IMR-90 (cell line): ENCODE results near the gene NDST1. TPM values are rescaled to one million over a fixed set of nuclear protein-coding genes. Genes with fewer than 3 reads are reported as not detected.

Source experiments
- ATAC-seq: fragments of 200-7000 bp; cut with Tn5 transposase; 2 replicates; pipeline ENCODE4 v1.9.1; 2020; ENCODE audit warnings: low read depth, mild to moderate bottlenecking, moderate library complexity
- BruUV-seq: library from RNA; stranded (reverse); fragments of 400-500 nt; replicated peaks from 2 replicates; lab custom pipeline; 2021; lab: Mats Ljungman, UMichigan
- CTCF ChIA-PET: fragments of 300-600 bp; formaldehyde crosslinking; extraction: SDS; loops from one replicate; lab custom pipeline; 2021; ENCODE audit warnings: antibody characterized with exemption; lab: Yijun Ruan, JAX
- POLR2A ChIA-PET: fragments of 300-600 bp; sonication (Branson Sonifier 250); formaldehyde crosslinking; loops from one replicate; lab custom pipeline; 2022; ENCODE audit warnings: antibody characterized with exemption; ENCODE audit not compliant: unreplicated experiment; lab: Charles Lee
- DNase-seq: peaks from one replicate; pipeline ENCODE4 v3.0.0; 2013
- H2AFZ ChIP-seq: replicated peaks from 2 replicates; pipeline ENCODE3; 2013; ENCODE audit warnings: low read length, mild to moderate bottlenecking; ENCODE audit not compliant: poor library complexity
- H2AK5ac ChIP-seq: 2 replicates; pipeline ENCODE4 v1.6.1; 2013; ENCODE audit warnings: low read depth, low read length, inconsistent platforms
- H2AK9ac ChIP-seq: replicated peaks from 2 replicates; pipeline ENCODE3; 2013; ENCODE audit warnings: mild to moderate bottlenecking, low read depth, low read length, moderate library complexity; ENCODE audit not compliant: poor library complexity
- H2BK120ac ChIP-seq: 2 replicates; pipeline ENCODE4 v1.6.1; 2013; ENCODE audit warnings: low read depth, low read length, inconsistent platforms
- H2BK15ac ChIP-seq: 3 replicates; pipeline ENCODE4 v1.6.1; 2013; ENCODE audit warnings: low read depth, low read length, inconsistent platforms
- H2BK20ac ChIP-seq: 2 replicates; pipeline ENCODE4 v1.6.1; 2013; ENCODE audit warnings: low read depth, mild to moderate bottlenecking, inconsistent platforms, low read length, moderate library complexity
- H2BK5ac ChIP-seq: 2 replicates; pipeline ENCODE4 v1.6.1; 2013; ENCODE audit warnings: mild to moderate bottlenecking, low read depth, low read length, inconsistent platforms; ENCODE audit not compliant: poor library complexity, severe bottlenecking
- H3K14ac ChIP-seq: replicated peaks from 2 replicates; pipeline ENCODE4 v1.6.1; 2013; ENCODE audit warnings: low read depth, low read length, inconsistent platforms
- H3K18ac ChIP-seq: 2 replicates; pipeline ENCODE4 v1.6.1; 2013; ENCODE audit warnings: low read depth, low read length, control low read depth
- H3K23ac ChIP-seq: 2 replicates; pipeline ENCODE4 v1.6.1; 2013; ENCODE audit warnings: low read depth, low read length, inconsistent platforms
- H3K27ac ChIP-seq: 2 replicates; pipeline ENCODE4 v1.5.1; 2013; ENCODE audit warnings: mild to moderate bottlenecking, control low read depth, low read length; ENCODE audit not compliant: insufficient read depth
- H3K27me3 ChIP-seq: 2 replicates; pipeline ENCODE4 v1.6.1; 2013; ENCODE audit warnings: low read length; ENCODE audit not compliant: control insufficient read depth, insufficient read depth
- H3K36me3 ChIP-seq: 2 replicates; pipeline ENCODE4 v1.6.1; 2013; ENCODE audit warnings: low read length, mixed read lengths; ENCODE audit not compliant: control insufficient read depth, insufficient read depth
- H3K4ac ChIP-seq: 2 replicates; pipeline ENCODE4 v1.6.1; 2013; ENCODE audit warnings: low read depth, low read length, inconsistent platforms
- H3K4me1 ChIP-seq: 2 replicates; pipeline ENCODE4 v1.6.1; 2013; ENCODE audit warnings: low read length, mixed read lengths; ENCODE audit not compliant: control insufficient read depth, insufficient read depth
- H3K4me2 ChIP-seq: 2 replicates; pipeline ENCODE4 v1.6.1; 2013; ENCODE audit warnings: low read depth, mild to moderate bottlenecking, control low read depth, low read length, moderate library complexity
- H3K4me3 ChIP-seq: 2 replicates; pipeline ENCODE4 v1.5.1; 2013; ENCODE audit warnings: low read depth, mild to moderate bottlenecking, control low read depth, low read length, moderate library complexity; ENCODE audit not compliant: insufficient read depth
- H3K56ac ChIP-seq: 2 replicates; pipeline ENCODE4 v1.6.1; 2013; ENCODE audit warnings: low read length, inconsistent platforms; ENCODE audit not compliant: insufficient read depth; ENCODE audit errors: extremely low read depth
- H3K79me1 ChIP-seq, 2 experiments: 2 replicates each; pipeline ENCODE4 v1.6.1; 2013; ENCODE audit warnings: low read length in 2 of 2, inconsistent platforms in 1 of 2, low read depth in 1 of 2
- H3K9ac ChIP-seq: 2 replicates; pipeline ENCODE4 v1.6.1; 2013; ENCODE audit warnings: low read depth, low read length, control low read depth
- H3K9me1 ChIP-seq: 2 replicates; pipeline ENCODE4 v1.6.1; 2013; ENCODE audit warnings: low read length, inconsistent platforms; ENCODE audit not compliant: insufficient read depth
- H3K9me3 ChIP-seq: 2 replicates; pipeline ENCODE4 v1.6.1; 2013; ENCODE audit warnings: low read length; ENCODE audit not compliant: control insufficient read depth, insufficient read depth
- H4K20me1 ChIP-seq: 2 replicates; pipeline ENCODE4 v1.6.1; 2013; ENCODE audit warnings: low read length, inconsistent platforms; ENCODE audit not compliant: insufficient read depth
- H4K5ac ChIP-seq: 2 replicates; pipeline ENCODE4 v1.6.1; 2013; ENCODE audit warnings: mild to moderate bottlenecking, low read depth, low read length, control low read depth
- H4K8ac ChIP-seq, 2 experiments: 2 replicates each; pipeline ENCODE4 v1.6.1; 2013; ENCODE audit warnings: low read depth in 2 of 2, low read length in 2 of 2, control low read depth in 1 of 2, inconsistent platforms in 1 of 2
- H4K91ac ChIP-seq: 2 replicates; pipeline ENCODE4 v1.6.1; 2013; ENCODE audit warnings: low read depth, low read length, inconsistent platforms; ENCODE audit not compliant: insufficient read depth
- MAFK ChIP-seq: IDR thresholded peaks from 2 replicates; pipeline ENCODE4 v1.6.1; 2012; ENCODE audit warnings: low read depth, low read length, improper control_type of control experiment
- MAZ ChIP-seq: IDR thresholded peaks from 2 replicates; pipeline ENCODE4 v1.6.1; 2012; ENCODE audit warnings: low read depth, mild to moderate bottlenecking, low read length, improper control_type of control experiment, moderate library complexity, borderline replicate concordance
- WGBS, 2 experiments: methylation state at CpG; one replicate each; pipeline versions ENCODE4 v1.1.5 to v1.1.7; 2013; ENCODE audit warnings: missing lambda C conversion rate in 2 of 2; ENCODE audit not compliant: insufficient read length in 1 of 2; ENCODE audit errors: extremely low coverage in 2 of 2; 5-methylcytosine and 5-hydroxymethylcytosine counted together
- dilution Hi-C: fragments of 300-500 bp; cut with HindIII; formaldehyde crosslinking; loops from one replicate; pipeline ENCODE4 v1.14.3; 2018; ENCODE audit warnings: low sequenced_read_pairs; ENCODE audit not compliant: unreplicated experiment
- in situ Hi-C: fragments of 300-500 bp; cut with MboI; formaldehyde crosslinking; loops from 3 replicates; pipeline ENCODE4 v1.14.3; 2019; ENCODE audit warnings: low sequenced_read_pairs, inconsistent platforms, mixed read lengths
- intact Hi-C: fragments of 100-400 bp; cut with micrococcal nuclease; formaldehyde crosslinking; loops from 2 replicates; pipeline ENCODE4 v1.10.0; 2022
- polyA plus RNA-seq, 3 experiments: library from polyadenylated mRNA; depleted of rRNA; stranded (reverse); fragments of >200 nt; gene quantifications; 2 replicates each; pipeline ENCODE4 v1.2.3, GENCODE V29; 2012; ENCODE audit warnings: low replicate concordance in 1 of 3
- total RNA-seq: library from RNA; depleted of rRNA; stranded (reverse); fragments of >200 nt; gene quantifications from 2 replicates; pipeline ENCODE4 v1.2.3, GENCODE V29; 2012

The NDST1 gene
- total and polyA plus RNA-seq, 2 of the 4 experiments (the other 2 are of a cell fraction) = 30.5 to 80.4 TPM

GRCh38 chr5:150556859-150557508, 49.1 kb downstream of the NDST1 start:
- CTCF ChIA-PET = no interaction called here
- 71% methylated on average over 1 of the region's 7 CpGs; no CpG with 5 or more reads in 1 of the 2 experiments for WGBS, 2 experiments
- Histone ChIP-seq H3K27me3 (no peaks in the 10 kb centered on the region), H3K4me1 (0 out of 2 replicates have a peak, but pooled peaks cover 8% of the 10 kb centered on the region), H4K20me1 (peaks cover 7% of the 10 kb centered on the region; the same call in 1 of the 2 replicates), H3K4ac (no peak overlapping the region), H3K27ac (no peak overlapping the region), H3K36me3 (peaks cover 39% of the 10 kb centered on the region), H3K9ac (no peak overlapping the region), H3K79me1 (peaks cover 4 to 6% of the 10 kb centered on the region in 2 experiments; a peak in 1 of 4 replicates), H3K9me1 (no peaks in the 10 kb centered on the region), H3K4me2 (no peak overlapping the region), H2BK5ac (no peak overlapping the region), H3K18ac (no peak overlapping the region), H3K9me3 (no peaks in the 10 kb centered on the region), H2BK15ac (no peak overlapping the region), H3K4me3 (no peak overlapping the region), H4K5ac (no peak overlapping the region), H2BK20ac (no peak overlapping the region), H3K23ac (no peak overlapping the region), H4K91ac (no peak overlapping the region), H2AK5ac (no peak overlapping the region), H3K14ac (no peak overlapping the region), H3K56ac (no peak overlapping the region), H2BK120ac (no peak overlapping the region), H2AK9ac (no peak overlapping the region), H2AFZ (no peak overlapping the region), H4K8ac (no peak overlapping the region)
- intact Hi-C loops (no loop called here), dilution Hi-C loops (no loop called here), in situ Hi-C loops (no loop called here)
- ATAC-seq (no peak), DNase-seq (no peak)
- POLR2A ChIA-PET = no interaction called here
- TF ChIP-seq MAFK (peak; percentile 78), MAZ (no peak)
- BruUV-seq = TSS peak; percentile 44
